Hippocampal formation (tissue), 2 donors: ENCODE results near the gene ZFP3.
"Not testable (repeated sequence)": the region's sequence is repeated elsewhere in the genome, so short reads cannot be mapped to it uniquely, and the experiment has no call there.

Experiments used
- DNase-seq, 2 donors: peaks; one replicate each; lab custom pipeline; 2025; lab: John Stamatoyannopoulos, UW

Gene ZFP3

GRCh38 chr17:5124896-5125295, 46.6 kb downstream of the ZFP3 start:
- not testable (repeated sequence) for DNase-seq

DNA sequence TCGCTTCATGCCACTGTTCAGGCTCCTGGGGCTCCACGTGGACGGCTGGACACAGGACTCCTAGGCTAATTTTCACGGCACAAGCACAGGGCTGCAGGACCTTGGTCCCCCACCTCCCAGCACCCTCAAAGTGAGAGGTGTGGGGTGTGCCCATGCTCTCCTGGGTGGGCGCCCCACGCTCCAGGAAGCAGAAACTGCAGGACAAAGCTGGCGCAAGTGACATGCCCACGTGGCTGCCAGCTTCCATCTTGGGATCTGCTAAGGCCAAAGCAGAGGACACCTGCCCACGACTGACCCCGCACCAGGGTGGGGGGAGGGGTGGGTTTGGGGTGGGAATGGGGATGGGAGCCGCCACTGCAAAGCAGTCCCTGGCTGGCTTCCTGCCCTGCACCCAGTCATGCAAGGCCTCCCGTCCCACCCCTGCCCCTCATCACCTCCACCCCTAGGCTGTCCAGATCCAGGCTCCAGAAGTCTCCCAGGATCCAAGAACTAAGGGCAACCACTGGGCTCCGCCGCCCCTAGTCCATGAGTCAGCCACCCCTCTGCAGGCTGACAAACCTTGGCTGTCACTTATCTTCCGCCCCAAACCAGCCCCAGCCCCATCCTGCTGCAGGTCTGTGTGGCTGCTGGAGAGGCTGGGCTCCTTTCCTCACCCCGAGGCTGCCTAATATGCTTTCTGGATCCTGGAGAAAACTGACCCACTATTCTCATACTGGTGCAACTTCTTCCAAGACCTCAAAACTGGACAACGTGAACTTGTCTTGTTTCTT, 48.6 kb downstream of the ZFP3 start:
- DNase-seq = no peak

GRCh38 chr17:5127910-5128309, 49.6 kb downstream of the ZFP3 start:
- DNase-seq = no peak

GRCh38 chr17:5128387-5128786, 50.1 kb downstream of the ZFP3 start:
- not testable (repeated sequence) for DNase-seq

DNA sequence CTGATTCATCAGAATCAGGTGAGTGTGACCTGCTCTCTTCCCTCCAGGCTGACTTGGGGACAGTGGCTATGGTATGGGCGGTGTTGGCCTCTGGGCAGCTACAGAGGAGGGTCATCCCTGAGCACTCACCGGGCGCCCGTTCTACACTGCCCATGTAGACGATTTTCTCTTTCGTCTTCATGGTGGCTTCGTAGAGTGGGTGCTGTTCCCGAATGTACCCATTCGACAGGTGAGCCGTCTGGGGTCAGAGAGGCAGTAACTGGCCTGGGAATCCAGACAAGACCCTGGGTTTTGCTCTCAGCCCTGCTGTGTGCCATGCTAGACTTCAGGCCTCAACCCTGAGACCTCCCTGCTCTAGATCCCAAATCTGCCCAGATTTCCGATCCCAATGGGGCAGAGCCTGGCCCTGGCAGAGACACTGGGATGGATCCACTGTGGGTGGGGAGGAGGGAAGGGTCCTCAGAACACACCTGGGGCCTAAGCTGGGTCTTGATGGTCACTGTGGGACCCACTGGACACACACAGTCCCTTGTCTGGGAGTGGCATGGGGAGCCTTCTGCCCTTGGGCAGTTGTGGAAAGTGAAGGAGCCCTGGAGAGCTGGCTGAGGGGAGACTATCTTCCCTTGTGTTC, 50.8 kb downstream of the ZFP3 start:
- no peak for DNase-seq

DNA sequence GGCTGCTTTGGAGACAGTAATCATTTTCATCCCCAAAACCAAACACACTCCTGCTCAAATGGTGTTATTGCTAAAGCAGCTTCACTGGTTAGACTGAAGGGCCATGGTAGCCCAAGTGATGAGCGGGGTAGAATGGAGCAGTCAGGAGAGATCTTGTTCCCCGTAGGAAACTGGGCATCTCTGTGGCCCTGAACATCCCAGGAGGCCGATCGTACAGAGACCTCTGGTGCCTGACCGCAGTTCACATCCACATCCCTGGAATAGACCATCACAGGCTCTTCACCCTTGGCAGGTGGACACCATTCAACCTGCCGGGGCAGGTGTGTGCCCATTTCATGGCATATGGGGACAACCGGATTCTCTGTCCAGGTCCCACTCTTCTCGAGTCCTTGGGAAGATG, 51.5 kb downstream of the ZFP3 start:
- not testable (repeated sequence) for DNase-seq

GRCh38 chr17:5130261-5130660, 52.0 kb downstream of the ZFP3 start:
- not testable (repeated sequence) for DNase-seq

DNA sequence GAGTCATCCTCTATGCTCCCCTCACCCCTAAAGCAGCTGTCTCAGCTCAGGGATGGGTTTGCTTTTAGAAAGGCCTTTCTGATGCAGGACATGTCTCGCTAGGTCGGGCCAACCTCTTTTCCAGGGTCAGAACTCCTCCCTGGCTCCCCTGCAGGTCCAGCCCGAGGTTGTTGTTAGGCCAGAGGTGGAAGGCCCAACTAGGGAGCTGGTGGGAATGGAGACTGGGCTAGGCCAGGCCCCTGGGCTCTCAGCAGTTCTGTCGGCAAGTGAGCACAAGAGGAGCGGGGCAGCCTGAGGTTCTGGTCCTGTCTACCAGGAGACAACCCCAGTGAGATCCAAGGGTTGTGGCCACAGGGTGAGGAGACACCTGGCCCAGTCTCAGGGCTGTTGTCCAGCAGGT, 52.4 kb downstream of the ZFP3 start:
- not testable (repeated sequence) for DNase-seq

DNA sequence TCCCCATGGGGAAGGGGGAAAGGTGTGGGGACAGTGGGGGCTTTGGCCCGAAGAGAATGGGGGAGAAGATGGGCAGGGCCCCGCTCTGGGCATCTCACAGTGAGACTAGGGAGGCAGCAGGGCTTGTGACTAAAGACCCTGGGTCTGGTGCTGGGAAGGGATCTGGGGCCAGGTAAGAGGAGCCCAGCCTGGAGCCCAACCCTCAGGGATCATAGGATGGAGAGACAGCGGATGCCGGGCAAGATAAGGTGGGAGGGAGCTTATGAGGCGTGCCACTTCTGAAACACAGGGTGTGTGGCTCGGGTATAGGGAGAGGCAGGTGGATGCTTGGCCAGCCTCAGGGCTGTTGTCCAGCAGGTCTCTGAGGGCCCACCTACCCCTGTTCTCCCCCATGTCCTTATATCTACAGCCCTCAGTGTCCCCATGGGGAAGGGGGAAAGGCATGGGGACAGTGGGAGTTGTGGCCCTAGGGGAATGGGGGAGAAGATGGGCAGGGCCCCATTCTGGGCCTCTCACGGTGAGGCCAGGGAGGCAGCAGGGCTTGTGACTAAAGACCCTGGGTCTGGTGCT, 53.0 kb downstream of the ZFP3 start:
- no peak for DNase-seq

GRCh38 chr17:5131799-5132502, 53.7 kb downstream of the ZFP3 start:
- DNase-seq = not testable (repeated sequence)

DNA sequence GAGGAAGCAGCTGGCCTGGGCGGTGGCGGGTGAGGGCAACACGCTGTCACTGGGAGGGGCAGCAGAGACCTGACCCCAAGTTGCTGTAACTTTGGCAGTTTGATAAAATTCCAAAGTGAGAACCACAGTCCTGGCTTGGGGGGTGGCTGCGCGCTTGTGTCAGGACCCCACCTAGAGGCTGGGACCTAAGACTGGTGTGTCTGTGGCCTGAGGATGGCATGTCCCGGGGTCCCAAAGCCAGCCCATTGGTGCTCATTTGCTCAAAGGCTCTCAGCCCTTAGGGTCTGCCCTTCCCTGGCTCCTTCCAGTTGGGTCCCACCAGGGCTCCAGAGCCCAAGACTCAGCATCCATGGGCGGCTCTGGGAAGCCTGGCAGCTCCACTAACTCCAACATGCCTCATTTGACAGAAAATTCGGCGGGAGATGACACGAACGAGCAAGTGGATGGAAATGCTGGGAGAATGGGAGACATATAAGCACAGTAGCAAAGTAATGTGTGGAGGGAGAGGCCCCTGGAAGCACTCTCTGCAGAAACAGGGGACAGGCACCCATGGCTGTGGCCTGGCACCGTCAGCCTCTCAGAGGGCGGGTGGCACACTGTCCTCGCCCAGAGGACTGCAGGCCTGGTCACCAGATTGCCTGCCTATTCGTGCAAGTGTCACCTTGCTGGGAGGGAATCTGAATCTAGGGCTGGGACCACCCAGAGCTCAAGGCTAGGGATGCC, 54.4 kb downstream of the ZFP3 start:
- DNase-seq = not testable (repeated sequence)

DNA sequence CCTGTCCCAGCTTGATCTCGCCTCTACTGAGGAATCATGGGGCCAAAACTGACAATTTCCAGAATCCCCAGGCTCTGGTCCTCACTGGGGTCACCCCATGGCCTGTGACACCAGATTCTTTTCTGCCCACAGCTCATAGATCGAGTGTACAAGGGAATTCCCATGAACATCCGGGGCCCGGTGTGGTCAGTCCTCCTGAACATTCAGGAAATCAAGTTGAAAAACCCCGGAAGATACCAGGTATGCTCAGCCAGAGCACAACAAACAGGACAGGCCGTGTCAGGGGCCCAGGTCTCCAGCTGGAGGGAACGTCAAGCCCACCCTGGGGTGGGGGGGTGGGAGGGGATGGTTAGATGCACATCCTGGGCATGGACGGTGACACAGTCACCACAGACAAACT, 55.0 kb downstream of the ZFP3 start:
- DNase-seq = no peak

DNA sequence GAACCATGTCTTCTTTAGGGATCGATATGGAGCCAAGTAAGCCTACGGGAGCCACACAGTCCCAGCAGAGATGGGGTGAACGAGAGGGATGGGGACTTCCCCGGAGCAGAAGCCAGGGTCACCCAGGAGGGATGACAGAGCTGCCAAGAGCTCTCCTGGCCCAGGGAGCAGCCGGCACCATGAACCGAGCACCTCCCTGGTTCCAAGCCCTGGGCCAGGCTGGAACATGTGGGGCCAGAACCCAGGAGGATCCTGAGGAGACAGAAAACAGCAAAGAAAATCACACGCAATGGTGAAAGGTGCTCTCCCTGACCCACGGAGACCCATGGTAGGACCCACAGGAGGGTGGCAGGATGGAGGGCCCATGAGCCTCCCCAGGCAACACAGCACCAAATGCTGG, 55.7 kb downstream of the ZFP3 start:
- not testable (repeated sequence) for DNase-seq

DNA sequence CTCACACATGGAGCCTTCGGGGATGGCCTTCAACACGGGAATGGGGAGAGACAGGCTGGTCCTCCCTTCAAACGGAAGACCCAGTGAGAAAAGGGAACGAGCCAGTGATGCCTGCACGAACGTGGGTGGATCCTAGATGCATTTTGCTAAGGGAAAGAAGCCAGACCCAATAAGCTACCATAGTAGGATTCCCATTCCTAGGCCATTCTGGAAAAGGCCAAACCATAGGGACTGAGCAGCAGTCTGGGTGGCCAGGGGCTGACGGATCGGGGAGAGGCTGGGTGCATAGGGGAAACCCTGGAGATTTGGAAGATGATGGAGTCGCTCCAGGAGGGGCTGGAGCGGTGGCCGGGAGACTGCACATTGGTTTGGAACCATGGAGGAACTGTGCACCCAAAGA, 56.3 kb downstream of the ZFP3 start:
- not testable (repeated sequence) for DNase-seq

- DNase-seq = not testable (repeated sequence)
Measured at GRCh38 chr17:5135131-5135712, 57.0 kb downstream of the ZFP3 start.

- no peak for DNase-seq
Measured at GRCh38 chr17:5135726-5136579, 57.7 kb downstream of the ZFP3 start.

DNA sequence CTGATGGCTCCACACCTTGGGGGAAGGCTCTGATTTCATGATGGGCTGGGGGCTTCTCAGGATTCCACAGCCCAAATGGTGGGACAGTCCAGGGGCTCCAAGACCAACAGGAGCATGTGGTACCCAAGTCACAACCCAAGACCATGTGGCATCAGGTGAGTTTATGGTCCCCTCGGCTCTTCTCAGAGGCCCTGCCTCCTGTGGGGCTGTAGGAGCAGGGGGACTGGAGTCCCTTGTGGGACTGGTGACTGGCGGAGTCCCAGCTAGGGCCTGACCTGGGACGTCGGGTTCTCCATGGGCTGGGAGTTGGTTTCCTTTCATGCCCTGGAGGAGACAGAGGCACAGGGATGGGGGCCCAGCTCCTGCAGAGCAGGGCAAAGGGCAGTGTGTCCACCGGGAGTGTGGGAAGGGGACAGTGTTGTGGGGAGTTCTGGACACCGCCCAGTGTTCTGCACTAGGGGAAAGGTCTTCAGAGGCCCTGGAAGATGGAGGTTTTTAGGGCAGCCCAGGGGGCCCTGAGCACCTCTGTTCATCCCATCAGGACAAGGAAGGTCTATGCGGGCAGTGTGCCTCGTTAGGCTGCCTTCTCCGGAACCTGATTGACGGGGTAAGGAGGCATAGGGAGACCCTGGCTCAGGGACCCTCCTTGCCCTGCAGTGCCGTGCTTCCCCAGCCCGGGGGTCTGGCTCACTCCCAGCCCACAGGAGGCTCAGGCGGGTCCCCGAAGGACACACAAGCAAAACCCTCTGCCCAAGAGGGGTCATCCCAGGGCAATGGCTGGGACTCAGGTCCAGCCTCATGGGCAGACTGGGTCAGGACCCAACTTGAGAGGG, 58.5 kb downstream of the ZFP3 start:
- DNase-seq = not testable (repeated sequence)

DNA sequence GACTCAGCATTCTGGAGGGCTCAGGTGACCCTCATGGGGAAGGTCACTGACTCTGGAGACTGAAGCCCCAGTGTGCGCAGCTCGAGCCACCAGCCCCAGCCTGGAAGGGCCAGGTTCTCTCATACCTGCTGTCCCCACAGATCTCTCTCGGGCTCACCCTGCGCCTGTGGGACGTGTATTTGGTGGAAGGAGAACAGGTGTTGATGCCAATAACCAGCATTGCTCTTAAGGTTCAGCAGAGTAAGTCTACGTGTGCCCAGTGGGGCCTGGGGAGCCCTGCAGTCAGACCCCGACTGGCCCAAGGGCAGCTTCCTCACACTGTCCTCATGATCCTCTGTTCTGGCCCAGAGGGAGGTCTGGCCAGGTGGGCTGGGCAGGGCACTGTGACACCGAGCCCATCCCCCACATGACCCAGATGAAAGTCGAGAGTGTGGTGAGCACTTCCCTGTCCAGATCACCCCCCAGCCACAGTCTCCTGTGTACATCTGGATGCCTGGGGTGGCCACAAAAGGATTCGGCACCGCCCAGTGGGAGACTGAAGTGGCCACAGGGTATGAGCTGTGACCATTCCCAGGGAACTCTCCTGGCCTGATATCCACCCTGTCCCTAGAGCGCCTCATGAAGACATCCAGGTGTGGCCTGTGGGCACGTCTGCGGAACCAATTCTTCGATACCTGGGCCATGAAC, 59.4 kb downstream of the ZFP3 start:
- not testable (repeated sequence) for DNase-seq

DNA sequence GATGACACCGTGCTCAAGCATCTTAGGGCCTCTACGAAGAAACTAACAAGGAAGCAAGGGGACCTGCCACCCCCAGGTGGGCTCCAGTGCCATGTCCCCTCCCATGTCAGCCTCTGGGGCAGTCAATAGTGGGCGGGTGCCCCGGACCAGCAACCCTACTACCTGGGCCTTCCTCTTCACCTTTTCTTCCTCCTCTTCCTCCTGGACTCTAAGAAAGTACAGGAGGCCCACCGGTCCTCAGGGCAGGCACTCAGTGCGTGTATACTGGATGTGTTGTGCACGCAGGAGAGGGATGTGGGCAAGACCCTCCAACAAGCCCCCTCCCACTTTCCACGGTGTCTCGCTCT, 59.9 kb downstream of the ZFP3 start:
- not testable (repeated sequence) for DNase-seq
